ENCODE data around the gene WSCD2. TPM values are rescaled to one million over a fixed set of nuclear protein-coding genes. Genes with fewer than 3 reads are reported as not detected.

Gene WSCD2
- polyA plus RNA-seq, 1 of the 3 experiments (the other 2 are of a cell fraction) = 0.03 TPM

- DNase-seq = peak; percentile 24
- no peaks in the 10 kb centered on the region for H3K79me2 ChIP-seq (ENCODE audit: insufficient read depth)
- H3K27ac ChIP-seq (ENCODE audit: low read depth in 2 of 2, low read length in 1 of 2) = no peak overlapping the region
- ChIA-PET CTCF (interaction anchor here (1.3 to 5.4 kb wide), 3 partner anchors 13 to 121 kb away, joined by 3 to 27 read pairs (median 4); partner anchors contain the start of gene WSCD2), POLR2A (no interaction called here)
- no peaks in the 10 kb centered on the region for H4K20me1 ChIP-seq (ENCODE audit: insufficient read depth)
- H3K9me3 ChIP-seq = no peaks in the 10 kb centered on the region
- no peaks in the 10 kb centered on the region for H3K27me3 ChIP-seq (ENCODE audit: insufficient read depth)
- H3K36me3 ChIP-seq (replicated peaks in 1 of 2; ENCODE audit: control insufficient read depth in 1 of 2, insufficient read depth in 2 of 2, low read length in 1 of 2) = no peaks in the 10 kb centered on the region
- H3K9me2 ChIP-seq = no peaks in the 10 kb centered on the region
- H3K4me1 ChIP-seq (ENCODE audit: control insufficient read depth in 1 of 2, insufficient read depth in 2 of 2, low read depth in 1 of 2, low read length in 1 of 2) = peaks cover 0 to 8% of the 10 kb centered on the region in 2 experiments; a peak in 1 of 4 replicates
- no peaks in the 10 kb centered on the region for H3F3A ChIP-seq (replicated peaks; ENCODE audit: insufficient read depth)
- no peak overlapping the region for H3K4me3 ChIP-seq (ENCODE audit: low read depth in 2 of 2, low read length in 1 of 2)
- WGBS (ENCODE audit: low lambda C conversion rate) = 26% methylated on average over 7 of the region's 7 CpGs
- H3K4me2 ChIP-seq = no peak overlapping the region
- H2AFZ ChIP-seq (ENCODE audit: low read depth) = no peak overlapping the region
- H3K9ac ChIP-seq = no peak overlapping the region
- TF ChIP-seq SIN3A (IDR thresholded peaks at IDR 0.05; ENCODE audit: borderline replicate concordance, low read depth, low read length) = no peak
- no peak for TF ChIP-seq RFX5 (IDR thresholded peaks at IDR 0.05; ENCODE audit: low read length)
- TF ChIP-seq CHD2 (IDR thresholded peaks at IDR 0.05; ENCODE audit: low read length, partially characterized antibody) = no peak
- TF ChIP-seq RCOR1 (IDR thresholded peaks at IDR 0.05; ENCODE audit: low read length) = no peak
- TF ChIP-seq TAF1 (IDR thresholded peaks at IDR 0.05; ENCODE audit: borderline replicate concordance, low read depth, low read length) = no peak
- no peak for TF ChIP-seq YY1 (IDR thresholded peaks at IDR 0.05; ENCODE audit: low read depth)
- TF ChIP-seq PBX3 (IDR thresholded peaks at IDR 0.05) = no peak
- no peak for TF ChIP-seq GATA2 (CRISPR knock-in tag; IDR thresholded peaks at IDR 0.05)
- TF ChIP-seq NRF1 (IDR thresholded peaks at IDR 0.05; ENCODE audit: low read depth, low read length) = no peak
- TF ChIP-seq MEF2A (IDR thresholded peaks at IDR 0.05; ENCODE audit: borderline replicate concordance, low read depth) = no peak
- no peak for TF ChIP-seq REST (IDR thresholded peaks at IDR 0.05; ENCODE audit: low read depth, low read length)
- no peak for TF ChIP-seq FOSL2 (IDR thresholded peaks at IDR 0.05; ENCODE audit: borderline replicate concordance, low read depth)
- TF ChIP-seq IRF3 (IDR thresholded peaks at IDR 0.05; ENCODE audit: low read depth, low read length) = no peak
- no peak for TF ChIP-seq GABPA (IDR thresholded peaks at IDR 0.05; ENCODE audit: low read depth)
- TF ChIP-seq FOXM1 (IDR thresholded peaks at IDR 0.05; ENCODE audit: low read depth) = no peak
- no peak for TF ChIP-seq NFIC (IDR thresholded peaks at IDR 0.05; ENCODE audit: borderline replicate concordance)
- TF ChIP-seq, protein P1, sequence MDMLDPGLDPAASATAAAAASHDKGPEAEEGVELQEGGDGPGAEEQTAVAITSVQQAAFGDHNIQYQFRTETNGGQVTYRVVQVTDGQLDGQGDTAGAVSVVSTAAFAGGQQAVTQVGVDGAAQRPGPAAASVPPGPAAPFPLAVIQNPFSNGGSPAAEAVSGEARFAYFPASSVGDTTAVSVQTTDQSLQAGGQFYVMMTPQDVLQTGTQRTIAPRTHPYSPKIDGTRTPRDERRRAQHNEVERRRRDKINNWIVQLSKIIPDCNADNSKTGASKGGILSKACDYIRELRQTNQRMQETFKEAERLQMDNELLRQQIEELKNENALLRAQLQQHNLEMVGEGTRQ (IDR thresholded peaks at IDR 0.05; ENCODE audit: borderline replicate concordance, low read depth, low read length) = no peak
- TF ChIP-seq, protein P2, sequence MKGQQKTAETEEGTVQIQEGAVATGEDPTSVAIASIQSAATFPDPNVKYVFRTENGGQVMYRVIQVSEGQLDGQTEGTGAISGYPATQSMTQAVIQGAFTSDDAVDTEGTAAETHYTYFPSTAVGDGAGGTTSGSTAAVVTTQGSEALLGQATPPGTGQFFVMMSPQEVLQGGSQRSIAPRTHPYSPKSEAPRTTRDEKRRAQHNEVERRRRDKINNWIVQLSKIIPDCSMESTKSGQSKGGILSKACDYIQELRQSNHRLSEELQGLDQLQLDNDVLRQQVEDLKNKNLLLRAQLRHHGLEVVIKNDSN (IDR thresholded peaks at IDR 0.05; ENCODE audit: borderline replicate concordance, low read depth) = no peak
- no peak for TF ChIP-seq FOXJ3 (CRISPR knock-in tag; IDR thresholded peaks at IDR 0.05)
These were observed 13.7 kb upstream of the WSCD2 start for GRCh38 chr12:108115123-108116121.

Data from SK-N-SH (cell line).